MM.1S (cell line): ENCODE data around the gene SUOX.
"Not testable (repeated sequence)": the region's sequence is repeated elsewhere in the genome, so short reads cannot be mapped to it uniquely, and the experiment has no call there.

Experiments used
- DNase-seq: peaks from one replicate; pipeline ENCODE4 v3.0.0-alpha.2; 2015
- H2AFZ ChIP-seq: fragments of 300-600 bp; sonication (generic); 2 replicates; pipeline ENCODE4 v1.6.0; 2016; ENCODE audit warnings: antibody characterized with exemption, low read length
- H3F3A ChIP-seq: fragments of 300-600 bp; sonication (generic); 2 replicates; pipeline ENCODE4 v1.6.1; 2016; ENCODE audit warnings: mild to moderate bottlenecking, antibody characterized with exemption, low read length, moderate library complexity, mixed read lengths; ENCODE audit not compliant: insufficient read depth
- H3K27ac ChIP-seq: fragments of 300-600 bp; sonication (generic); 2 replicates; pipeline ENCODE4 v1.5.1; 2016; ENCODE audit warnings: mild to moderate bottlenecking, low read length
- H3K27me3 ChIP-seq: fragments of 300-600 bp; sonication (generic); replicated peaks from 2 replicates; pipeline ENCODE4 v1.6.0; 2016; ENCODE audit warnings: low read length; ENCODE audit not compliant: insufficient read depth
- H3K36me3 ChIP-seq: fragments of 300-600 bp; sonication (generic); replicated peaks from 2 replicates; pipeline ENCODE4 v1.6.1; 2016; ENCODE audit warnings: mild to moderate bottlenecking, low read length, mixed read lengths; ENCODE audit not compliant: insufficient read depth
- H3K4me1 ChIP-seq: fragments of 300-600 bp; sonication (generic); 2 replicates; pipeline ENCODE4 v1.6.1; 2016; ENCODE audit warnings: low read length, mixed read lengths
- H3K4me2 ChIP-seq: fragments of 300-600 bp; sonication (generic); 2 replicates; pipeline ENCODE4 v1.6.0; 2016; ENCODE audit warnings: low read depth, low read length
- H3K4me3 ChIP-seq: fragments of 300-600 bp; sonication (generic); 2 replicates; pipeline ENCODE4 v1.5.1; 2016; ENCODE audit warnings: low read length, mixed read lengths
- H3K79me2 ChIP-seq: fragments of 300-600 bp; sonication (generic); 2 replicates; pipeline ENCODE4 v1.6.1; 2016; ENCODE audit warnings: mixed run types, low read length, mixed read lengths
- H3K9ac ChIP-seq: fragments of 300-600 bp; sonication (generic); 2 replicates; pipeline ENCODE4 v1.6.1; 2016; ENCODE audit warnings: low read length, mixed read lengths
- H3K9me2 ChIP-seq: fragments of 300-600 bp; sonication (generic); replicated peaks from 2 replicates; pipeline ENCODE4 v1.6.1; 2016; ENCODE audit warnings: mild to moderate bottlenecking, low read length, mixed read lengths; ENCODE audit not compliant: insufficient read depth
- H3K9me3 ChIP-seq: fragments of 300-600 bp; sonication (generic); replicated peaks from 2 replicates; pipeline ENCODE4 v1.6.1; 2016; ENCODE audit warnings: mild to moderate bottlenecking, low read length, mixed read lengths; ENCODE audit not compliant: insufficient read depth
- H4K20me1 ChIP-seq: fragments of 300-600 bp; sonication (generic); 2 replicates; pipeline ENCODE4 v1.6.1; 2016; ENCODE audit warnings: mild to moderate bottlenecking, low read length, moderate library complexity, mixed read lengths; ENCODE audit not compliant: insufficient read depth
- EZH2 ChIP-seq: fragments of 300-600 bp; sonication (generic); optimal IDR thresholded peaks from 2 replicates; pipeline ENCODE3; 2017; ENCODE audit warnings: low read depth, mild to moderate bottlenecking, antibody characterized with exemption, low read length, mixed read lengths
- EZH2phosphoT487 ChIP-seq: fragments of 300-600 bp; sonication (generic); IDR thresholded peaks from 2 replicates; pipeline ENCODE4 v1.6.1; 2018; ENCODE audit warnings: antibody characterized with exemption, low read length
- TF ChIP-seq, protein P1 (sequence below): fragments of 300-600 bp; sonication (generic); IDR thresholded peaks from 2 replicates; pipeline ENCODE4 v1.5.1; 2016; ENCODE audit warnings: antibody characterized with exemption, low read length, mixed read lengths

The SUOX gene

DNA sequence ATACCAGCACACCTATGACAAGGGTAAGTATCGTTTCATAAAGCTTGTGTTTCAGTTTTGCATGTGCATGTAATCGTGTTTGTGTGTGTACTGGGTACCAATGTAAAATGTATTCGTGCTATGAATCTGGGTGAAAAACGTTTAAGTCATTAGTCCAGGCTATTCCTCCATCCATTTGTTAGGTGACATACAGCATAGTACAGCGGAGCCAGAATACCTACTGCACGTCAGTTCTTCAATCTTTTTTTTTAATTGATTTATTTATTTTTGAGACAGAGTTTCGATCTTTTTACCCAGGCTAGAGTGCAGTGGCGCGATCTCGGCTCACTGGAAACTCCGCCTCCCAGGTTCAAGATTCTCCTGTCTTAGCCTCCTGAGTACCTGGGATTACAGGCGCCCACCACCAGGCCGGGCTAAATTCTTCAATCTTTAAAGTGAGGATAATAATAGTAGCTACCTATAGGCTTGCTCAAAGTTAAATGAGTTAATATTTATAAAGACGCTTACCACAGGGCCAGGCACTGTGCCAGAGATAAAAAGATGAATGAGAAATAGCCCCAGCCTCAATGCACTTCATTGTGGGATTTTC is 44.0 kb downstream of the SUOX start:
- Histone ChIP-seq H4K20me1 (no peaks in the 10 kb centered on the region), H3K9ac (peak overlapping the region; percentile 55; the same call in 1 of the 2 replicates), H3K27me3 (no peaks in the 10 kb centered on the region), H3K27ac (peak overlapping the region; percentile 36; the same call in 1 of the 2 replicates), H3K4me3 (peak overlapping the region; percentile 67), H3K4me1 (peaks cover 3% of the 10 kb centered on the region; the same call in 1 of the 2 replicates), H3F3A (peaks cover 27% of the 10 kb centered on the region), H3K4me2 (peak overlapping the region; percentile 86), H3K9me3 (no peaks in the 10 kb centered on the region), H3K79me2 (peaks cover 20% of the 10 kb centered on the region), H2AFZ (peak overlapping the region; percentile 90), H3K36me3 (peaks cover 4% of the 10 kb centered on the region; the same call in 1 of the 2 replicates), H3K9me2 (no peaks in the 10 kb centered on the region)
- DNase-seq, result no peak
- TF ChIP-seq EZH2, result no peak
- TF ChIP-seq EZH2phosphoT487, result no peak
- TF ChIP-seq, protein P1, sequence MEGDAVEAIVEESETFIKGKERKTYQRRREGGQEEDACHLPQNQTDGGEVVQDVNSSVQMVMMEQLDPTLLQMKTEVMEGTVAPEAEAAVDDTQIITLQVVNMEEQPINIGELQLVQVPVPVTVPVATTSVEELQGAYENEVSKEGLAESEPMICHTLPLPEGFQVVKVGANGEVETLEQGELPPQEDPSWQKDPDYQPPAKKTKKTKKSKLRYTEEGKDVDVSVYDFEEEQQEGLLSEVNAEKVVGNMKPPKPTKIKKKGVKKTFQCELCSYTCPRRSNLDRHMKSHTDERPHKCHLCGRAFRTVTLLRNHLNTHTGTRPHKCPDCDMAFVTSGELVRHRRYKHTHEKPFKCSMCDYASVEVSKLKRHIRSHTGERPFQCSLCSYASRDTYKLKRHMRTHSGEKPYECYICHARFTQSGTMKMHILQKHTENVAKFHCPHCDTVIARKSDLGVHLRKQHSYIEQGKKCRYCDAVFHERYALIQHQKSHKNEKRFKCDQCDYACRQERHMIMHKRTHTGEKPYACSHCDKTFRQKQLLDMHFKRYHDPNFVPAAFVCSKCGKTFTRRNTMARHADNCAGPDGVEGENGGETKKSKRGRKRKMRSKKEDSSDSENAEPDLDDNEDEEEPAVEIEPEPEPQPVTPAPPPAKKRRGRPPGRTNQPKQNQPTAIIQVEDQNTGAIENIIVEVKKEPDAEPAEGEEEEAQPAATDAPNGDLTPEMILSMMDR, result no peak

DNA sequence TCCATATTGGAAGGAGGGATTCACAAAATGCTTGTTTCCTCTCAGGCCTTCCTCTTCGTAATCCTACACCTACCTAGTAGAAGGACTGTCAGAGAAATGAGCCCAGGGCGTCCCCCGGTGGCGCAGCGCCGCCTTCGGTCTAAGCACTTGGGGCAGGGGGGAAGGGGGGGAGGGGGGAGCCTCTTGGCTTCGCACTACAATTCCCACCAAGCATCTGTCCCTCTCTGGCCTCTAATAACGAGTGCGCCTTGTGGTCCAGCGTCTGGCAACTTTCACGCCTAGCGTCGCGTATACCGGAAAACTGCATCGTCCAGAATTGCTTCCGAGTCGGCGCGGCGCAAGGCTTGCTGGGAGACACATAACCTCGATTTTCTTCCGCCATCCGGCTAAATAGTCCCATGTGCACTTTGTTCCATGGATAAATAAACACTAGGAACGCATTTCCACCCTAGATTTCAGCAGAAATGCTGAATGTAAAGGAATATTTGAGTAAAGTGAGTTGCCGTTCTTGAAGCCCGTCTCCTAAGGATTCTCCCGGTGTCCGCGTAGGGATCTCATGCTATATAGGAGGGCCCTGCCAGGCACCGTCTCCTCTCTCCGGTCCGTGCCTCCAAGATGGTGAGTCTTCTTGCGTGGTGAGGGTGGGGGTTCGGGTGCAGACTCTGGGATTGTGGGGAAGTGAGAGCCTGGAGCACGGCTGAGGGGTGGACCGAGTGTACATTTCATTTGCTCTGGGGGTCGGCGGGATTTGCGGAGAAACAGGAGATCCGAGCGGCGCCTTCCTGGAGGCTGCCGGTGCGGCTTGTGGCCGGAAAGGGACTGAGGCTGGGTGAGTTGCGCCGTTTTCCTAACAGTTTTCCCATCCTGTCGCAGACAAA is 44.7 kb downstream of the SUOX start, which contains the start of gene RPS26:
RPS26 (plus strand) TSS at position 367 of the 878 bp plus-strand sequence; CDS start at position 616, 249 bp downstream.
- peak within 1 kb of the TSS; percentile 75 for H3K27ac ChIP-seq
- H3K27me3 ChIP-seq, result no peaks in the 10 kb centered on the region
- TF ChIP-seq EZH2phosphoT487, result no peak
- TF ChIP-seq, protein P1, result peak; percentile 48

DNA sequence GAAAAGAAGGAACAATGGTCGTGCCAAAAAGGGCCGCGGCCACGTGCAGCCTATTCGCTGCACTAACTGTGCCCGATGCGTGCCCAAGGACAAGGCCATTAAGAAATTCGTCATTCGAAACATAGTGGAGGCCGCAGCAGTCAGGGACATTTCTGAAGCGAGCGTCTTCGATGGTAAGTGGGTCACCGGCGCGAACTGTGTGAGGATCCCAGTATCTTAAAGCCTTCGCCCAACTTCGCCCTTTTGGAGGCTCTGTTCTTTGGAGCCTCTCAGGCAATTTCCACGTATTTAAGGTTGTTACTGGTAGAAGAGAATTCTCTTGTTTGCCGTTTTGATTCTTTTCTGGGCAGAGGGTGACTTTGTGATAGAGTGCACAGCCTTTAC is 45.3 kb downstream of the SUOX start:
- not testable (repeated sequence) for H3K9me3 ChIP-seq, H4K20me1 ChIP-seq, H3K9me2 ChIP-seq, H3K27me3 ChIP-seq, H3K36me3 ChIP-seq, DNase-seq, H2AFZ ChIP-seq, H3K4me1 ChIP-seq
- Histone ChIP-seq H3K9ac (peak overlapping the region; percentile 97), H3K4me3 (peak overlapping the region; percentile 100), H3K4me2 (peak overlapping the region; percentile 90), H3K27ac (peak overlapping the region; percentile 75; the same call in 1 of the 2 replicates), H3K79me2 (peaks cover 20% of the 10 kb centered on the region), H3F3A (peaks cover 37% of the 10 kb centered on the region)

More for the DNA sequence above, 44.7 kb downstream of the SUOX start, which contains the start of gene RPS26:
- Histone ChIP-seq H3K9ac (peak within 1 kb of the TSS; percentile 97), H3K4me1 (peaks cover 3% of the 10 kb centered on the region; the same call in 1 of the 2 replicates), H3K4me2 (peak within 1 kb of the TSS; percentile 90), H3K9me3 (no peaks in the 10 kb centered on the region), H3K9me2 (no peaks in the 10 kb centered on the region), H4K20me1 (no peaks in the 10 kb centered on the region), H3F3A (peaks cover 35% of the 10 kb centered on the region), H2AFZ (peak within 1 kb of the TSS; percentile 97), H3K36me3 (peaks cover 4% of the 10 kb centered on the region; the same call in 1 of the 2 replicates), H3K4me3 (peak within 1 kb of the TSS; percentile 100), H3K79me2 (peaks cover 20% of the 10 kb centered on the region)
- peak; percentile 100 for DNase-seq
